Calu3 (cell line): ENCODE data around the gene PTCD2. TPM values are rescaled to one million over a fixed set of nuclear protein-coding genes. Genes with fewer than 3 reads are reported as not detected.

Experiments
- BruUV-seq: library from RNA; stranded (reverse); fragments of 400-500 nt; replicated peaks from 2 replicates; lab custom pipeline; 2021; lab: Mats Ljungman, UMichigan
- CTCF ChIA-PET: fragments of 300-600 bp; sonication (Branson Sonifier 250); formaldehyde crosslinking; loops from one replicate; lab custom pipeline; 2022; ENCODE audit warnings: antibody characterized with exemption; lab: Charles Lee
- DNase-seq: peaks from one replicate; pipeline ENCODE4 v3.0.0; 2022
- H3K27ac Mint-ChIP-seq: one replicate; pipeline ENCODE4 v1.8.0; 2022; ENCODE audit warnings: mixed read lengths; ENCODE audit not compliant: unreplicated experiment
- H3K27me3 Mint-ChIP-seq: one replicate; pipeline ENCODE4 v1.8.0; 2022; ENCODE audit warnings: mixed read lengths; ENCODE audit not compliant: unreplicated experiment
- H3K36me3 Mint-ChIP-seq: one replicate; pipeline ENCODE4 v1.8.0; 2022; ENCODE audit warnings: mild to moderate bottlenecking, moderate library complexity, mixed read lengths; ENCODE audit not compliant: insufficient read depth, unreplicated experiment
- H3K4me1 Mint-ChIP-seq: one replicate; pipeline ENCODE4 v1.8.0; 2022; ENCODE audit warnings: mild to moderate bottlenecking, low read depth, mixed read lengths; ENCODE audit not compliant: unreplicated experiment
- H3K4me3 Mint-ChIP-seq: one replicate; pipeline ENCODE4 v1.8.0; 2022; ENCODE audit warnings: mild to moderate bottlenecking, low read depth, moderate library complexity, mixed read lengths; ENCODE audit not compliant: unreplicated experiment
- H3K9me3 Mint-ChIP-seq: one replicate; pipeline ENCODE4 v1.8.0; 2022; ENCODE audit warnings: low read depth, mixed read lengths; ENCODE audit not compliant: unreplicated experiment
- CTCF ChIP-seq: fragments of 200-600 bp; IDR thresholded peaks from one replicate; pipeline ENCODE4 v1.8.0; 2022; ENCODE audit warnings: antibody characterized with exemption; ENCODE audit not compliant: unreplicated experiment
- intact Hi-C: fragments of 100-400 bp; cut with micrococcal nuclease; formaldehyde crosslinking; loops from one replicate; pipeline ENCODE4 v1.10.0; 2022; ENCODE audit not compliant: unreplicated experiment
- total RNA-seq: library from RNA; stranded (reverse); gene quantifications from 2 replicates; pipeline ENCODE4 v1.2.3, GENCODE V29; 2022

The PTCD2 gene
- total RNA-seq, 1 experiment from 2014 or later = 14.3 TPM

GRCh38 chr5:72347801-72348308 is 27.7 kb downstream of the PTCD2 start:
- intact Hi-C loops = no loop called here
- no peak for TF ChIP-seq CTCF
- Mint-ChIP-seq H3K27ac (peak overlapping the region; percentile 38), H3K9me3 (no peaks in the 10 kb centered on the region), H3K36me3 (peaks cover under 1% of the 10 kb centered on the region), H3K4me1 (peaks cover 26% of the 10 kb centered on the region), H3K27me3 (no peaks in the 10 kb centered on the region), H3K4me3 (no peak overlapping the region)
- BruUV-seq = no TSS peak
- CTCF ChIA-PET = no interaction called here
- DNase-seq = no peak

DNA sequence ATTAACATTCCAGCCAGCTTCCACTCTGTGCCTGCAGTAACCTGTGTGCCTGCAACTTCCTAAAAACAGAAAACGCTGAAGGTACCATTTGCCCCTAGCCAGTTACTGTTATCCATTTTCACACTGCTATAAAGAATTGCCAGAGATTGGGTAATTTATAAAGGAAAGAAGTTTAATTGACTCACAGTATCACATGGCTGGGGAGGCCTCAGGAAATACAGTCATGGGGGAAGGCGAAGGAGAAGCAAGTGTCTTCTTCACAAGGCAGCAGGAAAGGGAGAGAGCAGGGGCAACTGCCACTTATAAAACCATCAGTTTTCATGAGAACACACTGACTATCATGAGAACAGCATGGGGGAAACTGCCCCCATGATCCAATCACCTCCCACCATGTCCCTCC is 31.2 kb downstream of the PTCD2 start:
- Mint-ChIP-seq H3K4me1 (peaks cover 17% of the 10 kb centered on the region), H3K4me3 (no peak overlapping the region), H3K9me3 (no peaks in the 10 kb centered on the region), H3K27ac (no peak overlapping the region), H3K27me3 (no peaks in the 10 kb centered on the region), H3K36me3 (peaks cover 8% of the 10 kb centered on the region)
- no TSS peak for BruUV-seq
- CTCF ChIA-PET = no interaction called here
- no peak for DNase-seq
- intact Hi-C loops = no loop called here
- no peak for TF ChIP-seq CTCF

GRCh38 chr5:72352616-72353015 is 32.4 kb downstream of the PTCD2 start:
- Mint-ChIP-seq H3K27ac (no peak overlapping the region), H3K4me1 (peaks cover 13% of the 10 kb centered on the region), H3K4me3 (no peak overlapping the region), H3K27me3 (no peaks in the 10 kb centered on the region), H3K9me3 (no peaks in the 10 kb centered on the region), H3K36me3 (peaks cover 8% of the 10 kb centered on the region)
- no peak for TF ChIP-seq CTCF
- intact Hi-C loops = no loop called here
- BruUV-seq = no TSS peak
- no peak for DNase-seq
- CTCF ChIA-PET = no interaction called here

GRCh38 chr5:72353046-72353445 is 32.9 kb downstream of the PTCD2 start:
- no peak for DNase-seq
- intact Hi-C loops = no loop called here
- TF ChIP-seq CTCF = no peak
- Mint-ChIP-seq H3K9me3 (no peaks in the 10 kb centered on the region), H3K27me3 (no peaks in the 10 kb centered on the region), H3K36me3 (peaks cover 8% of the 10 kb centered on the region), H3K4me1 (peaks cover 12% of the 10 kb centered on the region), H3K27ac (no peak overlapping the region), H3K4me3 (no peak overlapping the region)
- no TSS peak for BruUV-seq
- CTCF ChIA-PET = no interaction called here
